ENCODE measurements around the gene TMEM164. TPM values are rescaled to one million over a fixed set of nuclear protein-coding genes. Genes with fewer than 3 reads are reported as not detected.

TMEM164 gene
- total and polyA plus RNA-seq, 2 of the 4 experiments (the other 2 are of a cell fraction), result 6.3 to 7.1 TPM

GRCh38 chrX:110089656-110090403 lies 86.9 kb downstream of the TMEM164 start:
- Histone ChIP-seq H2AFZ (replicated peaks; ENCODE audit: low read length, poor library complexity) (no peak overlapping the region), H3K4me1 (ENCODE audit: control insufficient read depth, insufficient read depth, low read length) (peaks cover 7% of the 10 kb centered on the region), H3K4me2 (ENCODE audit: low read depth, low read length) (no peak overlapping the region), H3K56ac (ENCODE audit: extremely low read depth, insufficient read depth, low read length) (no peak overlapping the region), H4K8ac (ENCODE audit: low read depth in 2 of 2, low read length in 2 of 2) (no peak overlapping the region), H3K14ac (replicated peaks; ENCODE audit: low read depth, low read length) (no peak overlapping the region), H2AK9ac (replicated peaks; ENCODE audit: low read depth, low read length, poor library complexity) (no peak overlapping the region), H2AK5ac (ENCODE audit: low read depth, low read length) (no peak overlapping the region), H3K27me3 (ENCODE audit: control insufficient read depth, insufficient read depth, low read length) (no peaks in the 10 kb centered on the region), H4K91ac (ENCODE audit: insufficient read depth, low read depth, low read length) (no peak overlapping the region), H3K9me3 (ENCODE audit: control insufficient read depth, insufficient read depth, low read length) (no peaks in the 10 kb centered on the region), H3K18ac (ENCODE audit: low read depth, low read length) (no peak overlapping the region), H3K36me3 (ENCODE audit: control insufficient read depth, insufficient read depth, low read length) (no peaks in the 10 kb centered on the region), H3K79me1 (ENCODE audit: low read depth in 1 of 2, low read length in 2 of 2) (peaks cover 0 to 7% of the 10 kb centered on the region in 2 experiments; a peak in 1 of 4 replicates), H2BK120ac (ENCODE audit: low read depth, low read length) (no peak overlapping the region), H3K23ac (ENCODE audit: low read depth, low read length) (no peak overlapping the region), H4K5ac (ENCODE audit: low read depth, low read length) (no peak overlapping the region), H2BK5ac (ENCODE audit: low read depth, low read length, poor library complexity, severe bottlenecking) (no peak overlapping the region), H2BK20ac (ENCODE audit: low read depth, low read length) (no peak overlapping the region), H3K9ac (ENCODE audit: low read depth, low read length) (no peak overlapping the region), H4K20me1 (ENCODE audit: insufficient read depth, low read length) (peaks cover 3% of the 10 kb centered on the region; the same call in 1 of the 2 replicates), H2BK15ac (ENCODE audit: low read depth, low read length) (no peak overlapping the region), H3K4me3 (ENCODE audit: insufficient read depth, low read depth, low read length) (no peak overlapping the region), H3K4ac (ENCODE audit: low read depth, low read length) (no peak overlapping the region), H3K9me1 (ENCODE audit: insufficient read depth, low read length) (peaks cover 8% of the 10 kb centered on the region; the same call in 1 of the 2 replicates), H3K27ac (ENCODE audit: insufficient read depth, low read length) (no peak overlapping the region)
- no TSS peak for BruUV-seq (replicated peaks)
- intact Hi-C loops (cut with micrococcal nuclease), result loop anchor here (10.0 kb wide), 1 partner anchor 325 kb away; no protein-coding TSS in a partner anchor
- POLR2A ChIA-PET (ENCODE audit: unreplicated experiment), result no interaction called here
- no peak for TF ChIP-seq BHLHE40 (IDR thresholded peaks at IDR 0.05; ENCODE audit: low read depth, low read length)
- TF ChIP-seq CHD1 (IDR thresholded peaks at IDR 0.05; ENCODE audit: low read depth, low read length), result no peak
- in situ Hi-C loops (cut with MboI; ENCODE audit: low sequenced_read_pairs), result no loop called here
- CTCF ChIA-PET, result interaction anchor here (0.6 kb wide), 1 partner anchor 54 kb away, joined by 4 read pairs; no protein-coding TSS in a partner anchor
- no CpG with 5 or more reads among the region's 6 CpGs for WGBS, 2 experiments (ENCODE audit: extremely low coverage in 2 of 2, insufficient read length in 1 of 2)
- dilution Hi-C loops (cut with HindIII; ENCODE audit: low sequenced_read_pairs, unreplicated experiment), result no loop called here
- no peak for ATAC-seq (ENCODE audit: low read depth)
- no peak for DNase-seq

Measured in IMR-90 (cell line).